ENCODE data around the gene IZUMO1. TPM values are rescaled to one million over a fixed set of nuclear protein-coding genes. Genes with fewer than 3 reads are reported as not detected.

IZUMO1 gene
- polyA plus RNA-seq, 1 donor from 2014 or later: not detected

GRCh38 chr19:48760504-48761205 lies 13.9 kb upstream of the IZUMO1 start:
- no peak overlapping the region for H3K27ac ChIP-seq (ENCODE audit: low read length)

GRCh38 chr19:48757741-48758144 lies 11.0 kb upstream of the IZUMO1 start:
- Histone ChIP-seq H3K27ac (ENCODE audit: low read length) (no peak overlapping the region), H3K4me2 (ENCODE audit: low read length) (no peak overlapping the region), H3F3A (ENCODE audit: insufficient read depth, low read length, poor library complexity, severe bottlenecking) (no peaks in the 10 kb centered on the region), H3K9ac (ENCODE audit: low read length) (no peak overlapping the region), H4K20me1 (ENCODE audit: insufficient read depth) (no peaks in the 10 kb centered on the region), H3K36me3 (ENCODE audit: insufficient read depth, low read length) (no peaks in the 10 kb centered on the region), H3K4me3 (ENCODE audit: low read length) (no peak overlapping the region), H3K79me2 (replicated peaks; ENCODE audit: insufficient read depth, low read length) (no peaks in the 10 kb centered on the region), H2AFZ (ENCODE audit: low read depth, low read length) (no peak overlapping the region), H3K27me3 (ENCODE audit: insufficient read depth, low read depth, low read length) (peaks cover 8% of the 10 kb centered on the region), H3K9me2 (ENCODE audit: insufficient read depth, low read length) (no peaks in the 10 kb centered on the region), H3K9me3 (ENCODE audit: low read length) (no peaks in the 10 kb centered on the region)
- TF ChIP-seq MXI1 (conservative IDR thresholded peaks at IDR 0.05; ENCODE audit: poor library complexity, severe bottlenecking) (no peak), SMC3 (conservative IDR thresholded peaks at IDR 0.05; ENCODE audit: poor library complexity) (no peak), REST (IDR thresholded peaks at IDR 0.05; ENCODE audit: borderline replicate concordance) (no peak), TAF1 (IDR thresholded peaks at IDR 0.05; ENCODE audit: low read depth) (no peak), EP300 (conservative IDR thresholded peaks at IDR 0.05; ENCODE audit: poor library complexity, severe bottlenecking) (no peak), CTCF (IDR thresholded peaks at IDR 0.05; ENCODE audit: poor library complexity, severe bottlenecking) (no peak), RAD21 (conservative IDR thresholded peaks at IDR 0.05) (no peak), EZH2 (IDR thresholded peaks at IDR 0.05; ENCODE audit: borderline replicate concordance, insufficient read depth, low read length, poor library complexity, severe bottlenecking) (no peak), POLR2AphosphoS5 (IDR thresholded peaks at IDR 0.05) (no peak)

More at GRCh38 chr19:48760504-48761205, 13.9 kb upstream of the IZUMO1 start:
- Histone ChIP-seq H3K4me2 (ENCODE audit: low read length) (no peak overlapping the region), H3K27me3 (ENCODE audit: insufficient read depth, low read depth, low read length) (no peaks in the 10 kb centered on the region), H3K4me3 (ENCODE audit: low read length) (no peak overlapping the region), H3K9me2 (ENCODE audit: insufficient read depth, low read length) (no peaks in the 10 kb centered on the region), H3K9ac (ENCODE audit: low read length) (no peak overlapping the region), H2AFZ (ENCODE audit: low read depth, low read length) (no peak overlapping the region), H3K79me2 (replicated peaks; ENCODE audit: insufficient read depth, low read length) (no peaks in the 10 kb centered on the region), H3K36me3 (ENCODE audit: insufficient read depth, low read length) (no peaks in the 10 kb centered on the region), H3F3A (ENCODE audit: insufficient read depth, low read length, poor library complexity, severe bottlenecking) (no peaks in the 10 kb centered on the region), H3K9me3 (ENCODE audit: low read length) (no peaks in the 10 kb centered on the region), H4K20me1 (ENCODE audit: insufficient read depth) (no peaks in the 10 kb centered on the region)
- TF ChIP-seq POLR2AphosphoS5 (IDR thresholded peaks at IDR 0.05) (no peak), SMC3 (conservative IDR thresholded peaks at IDR 0.05; ENCODE audit: poor library complexity) (no peak), RAD21 (conservative IDR thresholded peaks at IDR 0.05) (no peak)
